IMR-90 (cell line): ENCODE measurements around the gene FHIP1A. TPM values are rescaled to one million over a fixed set of nuclear protein-coding genes. Genes with fewer than 3 reads are reported as not detected.

Source experiments
- ATAC-seq: fragments of 200-7000 bp; cut with Tn5 transposase; 2 replicates; pipeline ENCODE4 v1.9.1; 2020; ENCODE audit warnings: low read depth, mild to moderate bottlenecking, moderate library complexity
- BruUV-seq: library from RNA; stranded (reverse); fragments of 400-500 nt; replicated peaks from 2 replicates; lab custom pipeline; 2021; lab: Mats Ljungman, UMichigan
- CTCF ChIA-PET: fragments of 300-600 bp; formaldehyde crosslinking; extraction: SDS; loops from one replicate; lab custom pipeline; 2021; ENCODE audit warnings: antibody characterized with exemption; lab: Yijun Ruan, JAX
- POLR2A ChIA-PET: fragments of 300-600 bp; sonication (Branson Sonifier 250); formaldehyde crosslinking; loops from one replicate; lab custom pipeline; 2022; ENCODE audit warnings: antibody characterized with exemption; ENCODE audit not compliant: unreplicated experiment; lab: Charles Lee
- DNase-seq: peaks from one replicate; pipeline ENCODE4 v3.0.0; 2013
- H2AFZ ChIP-seq: replicated peaks from 2 replicates; pipeline ENCODE3; 2013; ENCODE audit warnings: low read length, mild to moderate bottlenecking; ENCODE audit not compliant: poor library complexity
- H2AK5ac ChIP-seq: 2 replicates; pipeline ENCODE4 v1.6.1; 2013; ENCODE audit warnings: low read depth, low read length, inconsistent platforms
- H2AK9ac ChIP-seq: replicated peaks from 2 replicates; pipeline ENCODE3; 2013; ENCODE audit warnings: mild to moderate bottlenecking, low read depth, low read length, moderate library complexity; ENCODE audit not compliant: poor library complexity
- H2BK120ac ChIP-seq: 2 replicates; pipeline ENCODE4 v1.6.1; 2013; ENCODE audit warnings: low read depth, low read length, inconsistent platforms
- H2BK15ac ChIP-seq: 3 replicates; pipeline ENCODE4 v1.6.1; 2013; ENCODE audit warnings: low read depth, low read length, inconsistent platforms
- H2BK20ac ChIP-seq: 2 replicates; pipeline ENCODE4 v1.6.1; 2013; ENCODE audit warnings: low read depth, mild to moderate bottlenecking, inconsistent platforms, low read length, moderate library complexity
- H2BK5ac ChIP-seq: 2 replicates; pipeline ENCODE4 v1.6.1; 2013; ENCODE audit warnings: mild to moderate bottlenecking, low read depth, low read length, inconsistent platforms; ENCODE audit not compliant: poor library complexity, severe bottlenecking
- H3K14ac ChIP-seq: replicated peaks from 2 replicates; pipeline ENCODE4 v1.6.1; 2013; ENCODE audit warnings: low read depth, low read length, inconsistent platforms
- H3K18ac ChIP-seq: 2 replicates; pipeline ENCODE4 v1.6.1; 2013; ENCODE audit warnings: low read depth, low read length, control low read depth
- H3K23ac ChIP-seq: 2 replicates; pipeline ENCODE4 v1.6.1; 2013; ENCODE audit warnings: low read depth, low read length, inconsistent platforms
- H3K27ac ChIP-seq: 2 replicates; pipeline ENCODE4 v1.5.1; 2013; ENCODE audit warnings: mild to moderate bottlenecking, control low read depth, low read length; ENCODE audit not compliant: insufficient read depth
- H3K27me3 ChIP-seq: 2 replicates; pipeline ENCODE4 v1.6.1; 2013; ENCODE audit warnings: low read length; ENCODE audit not compliant: control insufficient read depth, insufficient read depth
- H3K36me3 ChIP-seq: 2 replicates; pipeline ENCODE4 v1.6.1; 2013; ENCODE audit warnings: low read length, mixed read lengths; ENCODE audit not compliant: control insufficient read depth, insufficient read depth
- H3K4ac ChIP-seq: 2 replicates; pipeline ENCODE4 v1.6.1; 2013; ENCODE audit warnings: low read depth, low read length, inconsistent platforms
- H3K4me1 ChIP-seq: 2 replicates; pipeline ENCODE4 v1.6.1; 2013; ENCODE audit warnings: low read length, mixed read lengths; ENCODE audit not compliant: control insufficient read depth, insufficient read depth
- H3K4me2 ChIP-seq: 2 replicates; pipeline ENCODE4 v1.6.1; 2013; ENCODE audit warnings: low read depth, mild to moderate bottlenecking, control low read depth, low read length, moderate library complexity
- H3K4me3 ChIP-seq: 2 replicates; pipeline ENCODE4 v1.5.1; 2013; ENCODE audit warnings: low read depth, mild to moderate bottlenecking, control low read depth, low read length, moderate library complexity; ENCODE audit not compliant: insufficient read depth
- H3K56ac ChIP-seq: 2 replicates; pipeline ENCODE4 v1.6.1; 2013; ENCODE audit warnings: low read length, inconsistent platforms; ENCODE audit not compliant: insufficient read depth; ENCODE audit errors: extremely low read depth
- H3K79me1 ChIP-seq, 2 experiments: 2 replicates each; pipeline ENCODE4 v1.6.1; 2013; ENCODE audit warnings: low read length in 2 of 2, inconsistent platforms in 1 of 2, low read depth in 1 of 2
- H3K9ac ChIP-seq: 2 replicates; pipeline ENCODE4 v1.6.1; 2013; ENCODE audit warnings: low read depth, low read length, control low read depth
- H3K9me1 ChIP-seq: 2 replicates; pipeline ENCODE4 v1.6.1; 2013; ENCODE audit warnings: low read length, inconsistent platforms; ENCODE audit not compliant: insufficient read depth
- H3K9me3 ChIP-seq: 2 replicates; pipeline ENCODE4 v1.6.1; 2013; ENCODE audit warnings: low read length; ENCODE audit not compliant: control insufficient read depth, insufficient read depth
- H4K20me1 ChIP-seq: 2 replicates; pipeline ENCODE4 v1.6.1; 2013; ENCODE audit warnings: low read length, inconsistent platforms; ENCODE audit not compliant: insufficient read depth
- H4K5ac ChIP-seq: 2 replicates; pipeline ENCODE4 v1.6.1; 2013; ENCODE audit warnings: mild to moderate bottlenecking, low read depth, low read length, control low read depth
- H4K8ac ChIP-seq, 2 experiments: 2 replicates each; pipeline ENCODE4 v1.6.1; 2013; ENCODE audit warnings: low read depth in 2 of 2, low read length in 2 of 2, control low read depth in 1 of 2, inconsistent platforms in 1 of 2
- H4K91ac ChIP-seq: 2 replicates; pipeline ENCODE4 v1.6.1; 2013; ENCODE audit warnings: low read depth, low read length, inconsistent platforms; ENCODE audit not compliant: insufficient read depth
- CEBPB ChIP-seq: IDR thresholded peaks from 2 replicates; pipeline ENCODE4 v1.6.1; 2012; ENCODE audit warnings: low read depth, low read length, improper control_type of control experiment
- MAFK ChIP-seq: IDR thresholded peaks from 2 replicates; pipeline ENCODE4 v1.6.1; 2012; ENCODE audit warnings: low read depth, low read length, improper control_type of control experiment
- NFE2L2 ChIP-seq: fragments of 150-350 bp; IDR thresholded peaks from 2 replicates; pipeline ENCODE4 v1.6.1; 2016; ENCODE audit warnings: low read depth, mild to moderate bottlenecking, low read length
- RAD21 ChIP-seq: IDR thresholded peaks from 2 replicates; pipeline ENCODE4 v1.6.1; 2012; ENCODE audit warnings: low read length, improper control_type of control experiment
- RFX5 ChIP-seq: IDR thresholded peaks from 2 replicates; pipeline ENCODE4 v1.8.0; 2012; ENCODE audit warnings: low read depth, mild to moderate bottlenecking, low read length, moderate library complexity
- SMC3 ChIP-seq: fragments of 150-350 bp; IDR thresholded peaks from 2 replicates; pipeline ENCODE4 v1.6.1; 2016; ENCODE audit warnings: low read depth, mild to moderate bottlenecking, antibody characterized with exemption, low read length, moderate library complexity
- WGBS, 2 experiments: methylation state at CpG; one replicate each; pipeline versions ENCODE4 v1.1.5 to v1.1.7; 2013; ENCODE audit warnings: missing lambda C conversion rate in 2 of 2; ENCODE audit not compliant: insufficient read length in 1 of 2; ENCODE audit errors: extremely low coverage in 2 of 2; 5-methylcytosine and 5-hydroxymethylcytosine counted together
- dilution Hi-C: fragments of 300-500 bp; cut with HindIII; formaldehyde crosslinking; loops from one replicate; pipeline ENCODE4 v1.14.3; 2018; ENCODE audit warnings: low sequenced_read_pairs; ENCODE audit not compliant: unreplicated experiment
- in situ Hi-C: fragments of 300-500 bp; cut with MboI; formaldehyde crosslinking; loops from 3 replicates; pipeline ENCODE4 v1.14.3; 2019; ENCODE audit warnings: low sequenced_read_pairs, inconsistent platforms, mixed read lengths
- intact Hi-C: fragments of 100-400 bp; cut with micrococcal nuclease; formaldehyde crosslinking; loops from 2 replicates; pipeline ENCODE4 v1.10.0; 2022
- polyA plus RNA-seq, 3 experiments: library from polyadenylated mRNA; depleted of rRNA; stranded (reverse); fragments of >200 nt; gene quantifications; 2 replicates each; pipeline ENCODE4 v1.2.3, GENCODE V29; 2012; ENCODE audit warnings: low replicate concordance in 1 of 3
- total RNA-seq: library from RNA; depleted of rRNA; stranded (reverse); fragments of >200 nt; gene quantifications from 2 replicates; pipeline ENCODE4 v1.2.3, GENCODE V29; 2012
- TF ChIP-seq, protein P1 (sequence below): conservative IDR thresholded peaks from 2 replicates; pipeline ENCODE4 v1.5.1; 2012; ENCODE audit warnings: mild to moderate bottlenecking, low read depth, low read length, improper control_type of control experiment
- TF ChIP-seq, protein P2 (sequence below): fragments of 150-350 bp; IDR thresholded peaks from 2 replicates; pipeline ENCODE4 v1.6.1; 2016; ENCODE audit warnings: low read depth, mild to moderate bottlenecking, low read length, moderate library complexity, borderline replicate concordance

Gene FHIP1A
- total and polyA plus RNA-seq, 2 of the 4 experiments (the other 2 are of a cell fraction): 0.02 to 0.18 TPM

GRCh38 chr4:151422854-151423253 is 13.9 kb downstream of the FHIP1A start:
- no peaks in the 10 kb centered on the region; the same call in 1 of the 2 replicates for H3K4me1 ChIP-seq
- no TSS peak for BruUV-seq

More at GRCh38 chr4:151422854-151423253, 13.9 kb downstream of the FHIP1A start:
- Histone ChIP-seq H3K79me1 (no peaks in the 10 kb centered on the region), H3K18ac (no peak overlapping the region), H2BK5ac (no peak overlapping the region), H4K5ac (no peak overlapping the region), H2AK9ac (no peak overlapping the region), H3K9me1 (no peaks in the 10 kb centered on the region; the same call in 1 of the 2 replicates), H3K4ac (no peak overlapping the region), H3K9me3 (no peaks in the 10 kb centered on the region; the same call in 1 of the 2 replicates), H2BK20ac (no peak overlapping the region), H2AFZ (no peak overlapping the region), H3K27me3 (peaks cover 2% of the 10 kb centered on the region; the same call in 1 of the 2 replicates), H3K14ac (no peak overlapping the region), H3K36me3 (no peaks in the 10 kb centered on the region), H3K4me2 (no peak overlapping the region), H4K91ac (no peak overlapping the region), H2BK120ac (no peak overlapping the region), H3K27ac (no peak overlapping the region), H3K56ac (no peak overlapping the region), H3K9ac (no peak overlapping the region), H4K8ac (no peak overlapping the region), H3K23ac (no peak overlapping the region), H2AK5ac (no peak overlapping the region), H3K4me3 (no peak overlapping the region), H2BK15ac (no peak overlapping the region), H4K20me1 (no peaks in the 10 kb centered on the region)
- ATAC-seq (no peak), DNase-seq (no peak)
- intact Hi-C loops: no loop called here
- WGBS, 2 experiments: no CpG with 5 or more reads among the region's 3 CpGs
- POLR2A ChIA-PET: no interaction called here
- TF ChIP-seq NFE2L2 (no peak), SMC3 (no peak), RAD21 (no peak), CEBPB (no peak), MAFK (no peak), RFX5 (no peak)
- TF ChIP-seq, protein P1, sequence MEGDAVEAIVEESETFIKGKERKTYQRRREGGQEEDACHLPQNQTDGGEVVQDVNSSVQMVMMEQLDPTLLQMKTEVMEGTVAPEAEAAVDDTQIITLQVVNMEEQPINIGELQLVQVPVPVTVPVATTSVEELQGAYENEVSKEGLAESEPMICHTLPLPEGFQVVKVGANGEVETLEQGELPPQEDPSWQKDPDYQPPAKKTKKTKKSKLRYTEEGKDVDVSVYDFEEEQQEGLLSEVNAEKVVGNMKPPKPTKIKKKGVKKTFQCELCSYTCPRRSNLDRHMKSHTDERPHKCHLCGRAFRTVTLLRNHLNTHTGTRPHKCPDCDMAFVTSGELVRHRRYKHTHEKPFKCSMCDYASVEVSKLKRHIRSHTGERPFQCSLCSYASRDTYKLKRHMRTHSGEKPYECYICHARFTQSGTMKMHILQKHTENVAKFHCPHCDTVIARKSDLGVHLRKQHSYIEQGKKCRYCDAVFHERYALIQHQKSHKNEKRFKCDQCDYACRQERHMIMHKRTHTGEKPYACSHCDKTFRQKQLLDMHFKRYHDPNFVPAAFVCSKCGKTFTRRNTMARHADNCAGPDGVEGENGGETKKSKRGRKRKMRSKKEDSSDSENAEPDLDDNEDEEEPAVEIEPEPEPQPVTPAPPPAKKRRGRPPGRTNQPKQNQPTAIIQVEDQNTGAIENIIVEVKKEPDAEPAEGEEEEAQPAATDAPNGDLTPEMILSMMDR: no peak
- TF ChIP-seq, protein P2, sequence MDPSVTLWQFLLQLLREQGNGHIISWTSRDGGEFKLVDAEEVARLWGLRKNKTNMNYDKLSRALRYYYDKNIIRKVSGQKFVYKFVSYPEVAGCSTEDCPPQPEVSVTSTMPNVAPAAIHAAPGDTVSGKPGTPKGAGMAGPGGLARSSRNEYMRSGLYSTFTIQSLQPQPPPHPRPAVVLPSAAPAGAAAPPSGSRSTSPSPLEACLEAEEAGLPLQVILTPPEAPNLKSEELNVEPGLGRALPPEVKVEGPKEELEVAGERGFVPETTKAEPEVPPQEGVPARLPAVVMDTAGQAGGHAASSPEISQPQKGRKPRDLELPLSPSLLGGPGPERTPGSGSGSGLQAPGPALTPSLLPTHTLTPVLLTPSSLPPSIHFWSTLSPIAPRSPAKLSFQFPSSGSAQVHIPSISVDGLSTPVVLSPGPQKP: no peak
- dilution Hi-C loops: no loop called here
- CTCF ChIA-PET: interaction anchor here (0.6 kb wide), 1 partner anchor 9 kb away, joined by 8 read pairs; no protein-coding TSS in a partner anchor
- in situ Hi-C loops: no loop called here
